Measurements from ENCODE around the gene ZNF423.
A peak's percentile ranks its signal among the peaks of the same experiment; 100 is the strongest.
"Not testable (repeated sequence)": the region's sequence is repeated elsewhere in the genome, so short reads cannot be mapped to it uniquely, and the experiment has no call there.

The ZNF423 gene

DNA sequence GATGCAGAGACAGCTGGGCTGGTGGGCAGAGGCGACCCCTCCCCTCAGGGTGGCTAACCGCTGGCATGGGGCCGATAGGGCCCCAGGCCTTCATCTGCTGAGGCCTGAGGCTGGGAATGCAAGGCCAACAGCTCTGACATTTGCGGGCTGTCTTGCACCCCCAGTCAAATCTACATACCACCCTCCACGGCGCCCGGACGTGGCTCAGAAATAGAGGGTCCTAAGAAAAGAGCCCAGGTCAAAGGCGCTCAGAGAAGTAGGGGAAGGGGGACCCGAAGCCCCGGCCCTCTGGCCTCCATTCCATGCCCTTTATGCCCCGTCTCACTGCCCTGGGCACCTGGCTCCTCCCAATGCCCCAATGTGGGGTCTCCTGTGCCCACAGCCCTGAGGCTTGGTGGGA is 340.1 kb downstream of the ZNF423 start:
- DNase-seq (ENCODE audit: low read depth), result no peak
- no peak for TF ChIP-seq CTCF (IDR thresholded peaks at IDR 0.05; ENCODE audit: low read depth, low read length, missing control alignments)
- no peak overlapping the region for H3K4me3 ChIP-seq (ENCODE audit: low read depth, low read length)

- no peak for TF ChIP-seq CTCF (IDR thresholded peaks at IDR 0.05; ENCODE audit: low read depth, low read length, missing control alignments)
- no peak for DNase-seq (ENCODE audit: low read depth)
- no peak overlapping the region for H3K4me3 ChIP-seq (ENCODE audit: low read depth, low read length)
These were observed 340.8 kb downstream of the ZNF423 start for GRCh38 chr16:49515016-49515565.

GRCh38 chr16:49514073-49514980 is 341.6 kb downstream of the ZNF423 start:
- TF ChIP-seq CTCF (IDR thresholded peaks at IDR 0.05; ENCODE audit: low read depth, low read length, missing control alignments), result no peak
- DNase-seq (ENCODE audit: low read depth), result no peak
- H3K4me3 ChIP-seq (ENCODE audit: low read depth, low read length), result no peak overlapping the region

- DNase-seq (ENCODE audit: low read depth), result no peak
- peak; percentile 40 for TF ChIP-seq CTCF (IDR thresholded peaks at IDR 0.05; ENCODE audit: low read depth, low read length, missing control alignments)
- no peak overlapping the region for H3K4me3 ChIP-seq (ENCODE audit: low read depth, low read length)
These were observed 342.9 kb downstream of the ZNF423 start for GRCh38 chr16:49513040-49513439.

GRCh38 chr16:49510654-49511305 is 345.1 kb downstream of the ZNF423 start:
- no peak for DNase-seq (ENCODE audit: low read depth)
- TF ChIP-seq CTCF (IDR thresholded peaks at IDR 0.05; ENCODE audit: low read depth, low read length, missing control alignments), result no peak
- no peak overlapping the region for H3K4me3 ChIP-seq (ENCODE audit: low read depth, low read length)

DNA sequence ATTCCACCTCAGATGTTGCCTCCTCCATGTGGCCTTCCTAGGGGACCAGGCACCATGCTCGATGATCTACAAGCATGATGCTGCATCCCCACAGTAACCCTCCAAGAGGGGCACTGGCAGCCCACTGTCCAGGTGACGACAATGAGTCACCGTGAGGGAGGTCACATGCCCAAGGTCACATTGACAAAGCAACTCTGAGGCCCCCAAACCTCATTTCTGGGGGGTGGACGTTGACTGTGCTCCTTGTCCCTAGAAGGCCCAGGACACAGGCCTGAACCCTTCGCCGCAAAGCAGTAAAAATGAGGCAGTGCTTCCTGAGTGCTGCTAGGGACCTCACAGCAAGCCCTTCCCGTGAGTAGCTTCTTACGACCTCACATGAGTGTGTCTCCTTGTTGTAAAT is 345.8 kb downstream of the ZNF423 start:
- no peak for TF ChIP-seq CTCF (IDR thresholded peaks at IDR 0.05; ENCODE audit: low read depth, low read length, missing control alignments)
- DNase-seq (ENCODE audit: low read depth), result no peak
- no peak overlapping the region for H3K4me3 ChIP-seq (ENCODE audit: low read depth, low read length)

- DNase-seq (ENCODE audit: low read depth); H3K4me3 ChIP-seq (ENCODE audit: low read depth, low read length): not testable (repeated sequence)
These were observed 349.6 kb downstream of the ZNF423 start for GRCh38 chr16:49506058-49507013.

Data from GM12864 (cell line).